ENCODE data around the gene SLC24A2. TPM values are rescaled to one million over a fixed set of nuclear protein-coding genes. Genes with fewer than 3 reads are reported as not detected.

Gene SLC24A2
- total and polyA plus RNA-seq, 2 donors (not counting 1 experiment from before 2014, with no cell fraction given), result under 0.01 TPM

- Histone ChIP-seq H3K27me3 (ENCODE audit: control insufficient read depth, insufficient read depth, low read length) (no peaks in the 10 kb centered on the region), H3K27ac (ENCODE audit: insufficient read depth, low read length) (no peak overlapping the region), H2AFZ (ENCODE audit: low read length) (no peak overlapping the region), H3K4me1 (ENCODE audit: control insufficient read depth, extremely low read depth, insufficient read depth, low read length) (no peaks in the 10 kb centered on the region), H3K4me3 (replicated peaks in 1 of 4; ENCODE audit: control extremely low read depth in 1 of 4, insufficient read depth in 1 of 4, low read depth in 3 of 4, low read length in 4 of 4) (no peak overlapping the region), H4K20me1 (ENCODE audit: control insufficient read depth, extremely low read depth, insufficient read depth, low read length) (no peaks in the 10 kb centered on the region), H3K36me3 (ENCODE audit: control insufficient read depth, insufficient read depth, low read length) (no peaks in the 10 kb centered on the region), H3K9me3 (ENCODE audit: control insufficient read depth, insufficient read depth, low read depth, low read length) (no peaks in the 10 kb centered on the region), H3K4me2 (ENCODE audit: extremely low read depth, insufficient read depth, low read length) (no peak overlapping the region), H3K79me2 (ENCODE audit: control insufficient read depth, insufficient read depth, low read length) (no peaks in the 10 kb centered on the region), H3K9ac (ENCODE audit: insufficient read depth, low read length) (no peak overlapping the region)
- TF ChIP-seq CTCF (conservative IDR thresholded peaks at IDR 0.05 in 1 of 2, IDR thresholded peaks at IDR 0.05 in 1 of 2; ENCODE audit: low read depth in 1 of 2, low read length in 2 of 2) (no peak), EZH2 (IDR thresholded peaks at IDR 0.05; ENCODE audit: low read length, missing control alignments) (no peak)
- DNase-seq (ENCODE audit: low read depth in 2 of 2), result no peak
These were observed 47.7 kb downstream of the SLC24A2 start for GRCh38 chr9:19741178-19741577.

Data from fibroblast of lung (primary cell).